Measurements from ENCODE around the gene RABEP2.

- TF ChIP-seq, protein P1, sequence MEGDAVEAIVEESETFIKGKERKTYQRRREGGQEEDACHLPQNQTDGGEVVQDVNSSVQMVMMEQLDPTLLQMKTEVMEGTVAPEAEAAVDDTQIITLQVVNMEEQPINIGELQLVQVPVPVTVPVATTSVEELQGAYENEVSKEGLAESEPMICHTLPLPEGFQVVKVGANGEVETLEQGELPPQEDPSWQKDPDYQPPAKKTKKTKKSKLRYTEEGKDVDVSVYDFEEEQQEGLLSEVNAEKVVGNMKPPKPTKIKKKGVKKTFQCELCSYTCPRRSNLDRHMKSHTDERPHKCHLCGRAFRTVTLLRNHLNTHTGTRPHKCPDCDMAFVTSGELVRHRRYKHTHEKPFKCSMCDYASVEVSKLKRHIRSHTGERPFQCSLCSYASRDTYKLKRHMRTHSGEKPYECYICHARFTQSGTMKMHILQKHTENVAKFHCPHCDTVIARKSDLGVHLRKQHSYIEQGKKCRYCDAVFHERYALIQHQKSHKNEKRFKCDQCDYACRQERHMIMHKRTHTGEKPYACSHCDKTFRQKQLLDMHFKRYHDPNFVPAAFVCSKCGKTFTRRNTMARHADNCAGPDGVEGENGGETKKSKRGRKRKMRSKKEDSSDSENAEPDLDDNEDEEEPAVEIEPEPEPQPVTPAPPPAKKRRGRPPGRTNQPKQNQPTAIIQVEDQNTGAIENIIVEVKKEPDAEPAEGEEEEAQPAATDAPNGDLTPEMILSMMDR (IDR thresholded peaks at IDR 0.05): no peak
- TF ChIP-seq POLR2AphosphoS5 (IDR thresholded peaks at IDR 0.05): no peak
Observed at GRCh38 chr16:28884045-28884444, 41.0 kb downstream of the RABEP2 start.
